ENCODE results near the gene OR6C76.
"Not testable (repeated sequence)": the region's sequence is repeated elsewhere in the genome, so short reads cannot be mapped to it uniquely, and the experiment has no call there.

The OR6C76 gene

GRCh38 chr12:55464926-55465325, 38.9 kb downstream of the OR6C76 start:
- not testable (repeated sequence) for H3K27ac ChIP-seq; DNase-seq (ENCODE audit: low read depth, low spot score)

DNA sequence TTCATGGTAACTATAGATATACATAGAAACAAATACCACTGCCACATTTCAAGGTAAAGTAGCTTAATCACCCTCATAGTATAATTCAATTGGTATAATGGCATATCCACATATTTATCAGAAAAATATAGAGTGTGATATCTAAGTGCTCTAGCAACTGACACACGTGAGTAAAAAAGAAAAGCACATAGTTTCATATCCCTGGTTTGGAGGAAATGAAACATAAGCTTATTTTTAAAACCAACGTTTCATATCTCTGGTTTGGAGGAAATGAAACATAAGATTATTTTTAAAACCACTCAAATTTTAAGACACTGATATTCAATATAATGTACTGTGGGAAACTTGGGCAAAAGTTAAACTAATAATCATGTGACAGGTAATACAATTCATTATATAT, 41.8 kb downstream of the OR6C76 start:
- no peak overlapping the region for H3K27ac ChIP-seq
- no peak for DNase-seq (ENCODE audit: low read depth, low spot score)

GRCh38 chr12:55469291-55469690, 43.2 kb downstream of the OR6C76 start:
- no peak for DNase-seq (ENCODE audit: low read depth, low spot score)
- no peak overlapping the region for H3K27ac ChIP-seq

DNA sequence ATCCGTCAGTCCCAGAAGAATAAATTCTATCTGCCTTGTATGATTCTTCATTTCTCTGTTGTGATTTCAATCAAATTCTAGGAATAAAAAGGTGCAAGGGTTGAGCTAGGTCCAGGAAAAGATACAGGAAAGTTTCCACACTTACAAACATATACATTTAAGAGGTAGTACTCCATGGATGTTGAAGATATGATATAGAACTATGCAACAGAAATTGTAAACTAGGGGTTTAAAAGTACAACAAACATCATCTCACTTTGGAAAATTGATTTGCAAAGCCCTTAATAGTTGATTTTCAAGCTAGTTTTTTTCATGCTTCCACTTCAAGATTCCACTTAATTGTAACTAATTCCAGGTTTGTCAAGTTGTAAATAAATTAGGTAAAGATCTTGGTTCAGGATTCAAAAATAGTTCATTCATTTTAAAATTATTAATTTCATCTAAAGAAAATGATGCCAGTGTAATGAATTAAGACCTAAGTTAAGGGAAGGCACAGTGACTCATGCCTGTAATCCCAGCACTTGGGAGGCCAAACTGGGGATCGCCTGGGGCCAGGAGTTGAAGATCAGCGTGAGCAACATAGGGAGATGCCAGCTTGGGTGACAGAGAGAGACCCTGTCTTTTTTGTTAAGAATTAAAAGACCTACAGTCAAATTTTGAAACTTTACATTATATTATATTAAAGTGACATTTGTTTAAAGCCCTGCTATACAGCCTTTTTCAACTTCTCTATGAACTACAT, 44.2 kb downstream of the OR6C76 start, which contains the start of gene OR6C70:
Gene OR6C70, minus strand, starts transcription at position 51 of the 742 bp plus-strand sequence. Its CDS starts 0 bp downstream, at position 51.
- H3K27ac ChIP-seq = no peak within 1 kb of the TSS
- no peak for DNase-seq (ENCODE audit: low read depth, low spot score)

DNA sequence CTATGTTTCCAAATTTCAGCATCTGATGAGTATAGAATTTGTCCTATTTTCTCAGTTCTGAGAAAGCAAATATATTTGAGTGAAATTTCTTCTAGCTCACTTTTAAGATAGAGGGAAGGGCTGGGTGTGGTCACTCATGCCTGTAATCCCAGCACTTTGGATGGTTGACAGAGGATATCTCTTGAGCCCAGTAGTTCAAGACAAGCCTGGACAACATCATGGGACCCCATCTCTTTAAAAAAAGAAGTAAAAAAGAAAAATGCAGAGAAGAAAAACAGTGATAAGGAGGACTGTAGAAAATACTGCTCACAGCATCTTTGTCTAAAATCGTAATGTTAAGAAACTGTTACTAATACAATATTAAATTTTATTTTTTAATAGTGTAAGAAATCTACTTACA, 46.2 kb downstream of the OR6C76 start:
- DNase-seq (ENCODE audit: low read depth, low spot score) = no peak
- no peak overlapping the region for H3K27ac ChIP-seq
